ENCODE results near the gene LPP. TPM values are rescaled to one million over a fixed set of nuclear protein-coding genes. Genes with fewer than 3 reads are reported as not detected.

LPP gene
- total RNA-seq, 1 donor: 196 TPM

DNA sequence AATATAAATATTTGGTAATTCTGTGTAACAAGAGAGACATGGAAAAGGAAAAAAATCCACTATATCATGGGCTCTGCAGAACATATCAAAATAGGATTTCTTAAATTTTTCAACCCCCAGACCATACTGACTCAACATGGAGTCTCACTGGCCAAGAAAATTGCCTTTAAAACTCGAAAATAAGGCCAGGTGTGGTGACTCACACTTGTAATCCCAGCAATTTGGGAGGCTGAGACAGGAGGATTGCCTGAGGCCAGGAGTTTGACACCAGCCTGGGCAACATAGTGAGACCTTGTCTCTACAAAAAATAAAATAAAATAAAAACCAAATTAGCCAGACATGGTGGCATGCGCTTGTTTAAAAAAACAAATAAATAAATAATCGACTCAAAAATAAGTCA, 723.4 kb downstream of the LPP start:
- TF ChIP-seq CTCF (IDR thresholded peaks at IDR 0.05; ENCODE audit: insufficient read depth, low read depth, low read length): no peak
- no peak for DNase-seq (ENCODE audit: low read depth)

DNA sequence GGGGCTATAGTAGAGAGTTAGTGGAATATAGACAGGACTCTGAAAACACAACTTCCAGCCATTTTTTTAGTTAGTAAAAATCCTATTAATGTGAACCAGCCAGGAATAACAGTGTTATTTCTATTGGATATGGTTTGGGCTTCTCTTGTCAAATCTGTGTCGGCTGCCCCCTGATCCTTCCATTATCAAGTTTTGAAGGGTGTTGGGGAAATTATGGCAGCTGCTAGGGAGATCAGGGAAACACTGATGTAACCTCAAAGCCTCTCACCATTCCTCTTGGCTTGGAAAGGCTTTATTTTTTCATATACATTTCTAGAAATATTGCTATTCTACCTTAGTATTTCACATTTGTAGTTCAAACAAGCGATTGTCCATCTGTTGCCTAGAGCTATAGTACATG, 724.1 kb downstream of the LPP start:
- no peak for TF ChIP-seq CTCF (IDR thresholded peaks at IDR 0.05; ENCODE audit: insufficient read depth, low read depth, low read length)
- H3K4me3 ChIP-seq (ENCODE audit: low read depth, low read length): no peak overlapping the region
- no peak for DNase-seq (ENCODE audit: low read depth)

More for the DNA sequence above, 723.4 kb downstream of the LPP start:
- H3K4me3 ChIP-seq (ENCODE audit: low read depth, low read length): no peak overlapping the region

GRCh38 chr3:188881954-188882641, 728.1 kb downstream of the LPP start:
- TF ChIP-seq CTCF (IDR thresholded peaks at IDR 0.05; ENCODE audit: insufficient read depth, low read depth, low read length): no peak
- DNase-seq (ENCODE audit: low read depth): peak; percentile 91
- H3K4me3 ChIP-seq (ENCODE audit: low read depth, low read length): no peak overlapping the region

- DNase-seq (ENCODE audit: low read depth): no peak
- H3K4me3 ChIP-seq (ENCODE audit: low read depth, low read length): no peak overlapping the region
- no peak for TF ChIP-seq CTCF (IDR thresholded peaks at IDR 0.05; ENCODE audit: insufficient read depth, low read depth, low read length)
Observed at GRCh38 chr3:188884299-188885043, 730.5 kb downstream of the LPP start.

DNA sequence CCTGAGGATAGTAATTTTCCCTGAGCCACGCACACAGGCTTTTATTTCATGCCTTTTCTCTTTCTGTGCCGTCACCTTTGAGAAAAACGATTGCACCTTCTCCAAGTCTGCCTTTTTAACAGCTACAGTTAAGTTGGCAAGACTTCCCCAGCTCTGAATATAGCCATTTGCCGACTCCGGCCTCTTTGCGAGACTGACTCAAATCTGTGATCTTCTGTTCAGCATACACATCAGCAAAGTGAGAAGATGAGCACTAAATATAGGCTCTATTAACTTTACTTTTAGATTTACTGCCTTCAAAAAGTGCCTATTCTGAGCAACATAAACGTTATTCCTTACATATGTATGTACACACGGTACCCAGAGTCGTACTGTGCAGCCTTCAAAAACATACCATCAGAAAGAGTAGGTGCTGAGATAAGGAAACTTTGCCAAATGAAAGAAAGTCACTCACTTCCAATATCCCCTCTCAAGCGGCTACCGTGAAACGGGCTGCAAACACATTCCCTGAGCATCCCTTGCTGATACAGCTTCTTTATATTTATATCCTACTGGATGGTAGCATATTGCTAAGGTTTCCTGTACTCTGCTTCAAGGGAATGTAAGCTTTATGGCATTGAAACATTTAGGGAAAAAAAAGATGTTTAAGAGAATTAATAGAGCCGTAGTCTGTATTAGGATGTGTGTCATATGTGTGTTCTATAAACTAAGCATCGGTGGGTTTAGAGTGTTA, 734.5 kb downstream of the LPP start:
- no peak overlapping the region for H3K4me3 ChIP-seq (ENCODE audit: low read depth, low read length)
- no peak for TF ChIP-seq CTCF (IDR thresholded peaks at IDR 0.05; ENCODE audit: insufficient read depth, low read depth, low read length)
- DNase-seq (ENCODE audit: low read depth): no peak

DNA sequence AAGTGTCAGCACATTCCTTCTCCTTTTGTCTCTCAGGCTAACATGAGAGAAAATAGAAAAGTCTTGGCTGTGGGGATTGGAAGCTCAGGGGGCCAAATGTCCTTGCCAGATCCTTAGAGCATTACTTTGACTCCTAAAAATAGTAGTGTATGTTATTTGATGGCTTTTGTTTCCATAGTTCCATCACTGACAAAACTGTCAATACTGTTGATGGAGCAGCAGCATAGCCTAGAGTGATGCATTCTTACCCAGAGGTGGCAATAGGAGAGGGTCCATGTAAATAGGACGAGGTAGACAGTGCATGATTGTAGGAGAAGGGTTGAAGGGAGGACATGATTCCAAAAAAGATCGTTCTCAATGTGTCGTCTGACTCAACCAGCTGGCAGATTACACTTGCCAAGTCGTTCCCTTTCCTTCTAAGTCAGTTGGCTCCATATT, 735.1 kb downstream of the LPP start:
- no peak overlapping the region for H3K4me3 ChIP-seq (ENCODE audit: low read depth, low read length)
- no peak for DNase-seq (ENCODE audit: low read depth)
- TF ChIP-seq CTCF (IDR thresholded peaks at IDR 0.05; ENCODE audit: insufficient read depth, low read depth, low read length): no peak
